Left cardiac atrium (tissue), 4 donors: ENCODE results near the gene LINC01488. TPM values are rescaled to one million over a fixed set of nuclear protein-coding genes. Genes with fewer than 3 reads are reported as not detected.
A peak's percentile ranks its signal among the peaks of the same experiment; 100 is the strongest.

Experiments used
- ATAC-seq, 2 donors: fragments of 200-7000 bp; cut with Tn5 transposase; one replicate each; pipeline ENCODE4 v1.9.1; 2020; ENCODE audit warnings: mild to moderate bottlenecking in 2 of 2, moderate library complexity in 2 of 2
- DNase-seq: peaks from one replicate; pipeline ENCODE4 v3.0.0-alpha.2; 2020
- intact Hi-C, 2 donors: fragments of 100-400 bp; cut with DNase I; formaldehyde crosslinking; loops; one replicate each; pipeline versions ENCODE4 v1.14.1 to v1.15.1; 2022 to 2023
- total RNA-seq, 2 donors: library from RNA; stranded (reverse); fragmentation: NEBNext Ultra II Directional; extraction: Animal tissue kit (Norgen Biotek cat#: 25700); gene quantifications; one replicate each; pipeline ENCODE4 v1.2.1, GENCODE V29; 2021
- donor health status: DM: no; HTN: yes; CAD: no.
- donor health status: DM: no; HTN: yes; CAD: no; lungs with severe emphysema.
- donor health status: DM: yes; HTN: yes; CAD: no.
- donor health status: Dilated cardiomyopathy.

Gene LINC01488
- total RNA-seq, 2 donors from 2014 or later = 0.06 TPM; not detected in 1

DNA sequence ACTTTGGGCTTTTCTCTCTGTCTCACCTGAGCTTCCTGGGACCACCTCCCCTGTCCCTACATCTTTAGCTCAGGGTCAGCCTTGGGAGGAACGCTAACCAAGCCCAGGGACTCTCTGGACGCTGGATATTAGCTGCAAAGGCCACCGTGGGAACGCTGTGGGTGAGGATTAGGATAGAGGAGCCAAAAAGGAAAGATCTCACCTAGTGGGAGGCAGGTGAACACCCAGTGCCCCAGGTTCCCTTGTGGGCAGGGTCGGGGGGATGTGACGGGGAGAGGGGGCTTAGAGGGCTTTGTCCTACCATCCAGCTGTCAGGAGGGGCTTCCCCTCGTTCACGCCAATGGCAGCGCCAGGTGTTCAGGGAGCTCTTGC lies 50.2 kb downstream of the LINC01488 start:
- ATAC-seq = no peak
- intact Hi-C loops = loop anchor here in 1 of 2 donors (10.0 kb wide), 1 partner anchor 227 kb away; no protein-coding TSS in a partner anchor
- DNase-seq = peak; percentile 3

DNA sequence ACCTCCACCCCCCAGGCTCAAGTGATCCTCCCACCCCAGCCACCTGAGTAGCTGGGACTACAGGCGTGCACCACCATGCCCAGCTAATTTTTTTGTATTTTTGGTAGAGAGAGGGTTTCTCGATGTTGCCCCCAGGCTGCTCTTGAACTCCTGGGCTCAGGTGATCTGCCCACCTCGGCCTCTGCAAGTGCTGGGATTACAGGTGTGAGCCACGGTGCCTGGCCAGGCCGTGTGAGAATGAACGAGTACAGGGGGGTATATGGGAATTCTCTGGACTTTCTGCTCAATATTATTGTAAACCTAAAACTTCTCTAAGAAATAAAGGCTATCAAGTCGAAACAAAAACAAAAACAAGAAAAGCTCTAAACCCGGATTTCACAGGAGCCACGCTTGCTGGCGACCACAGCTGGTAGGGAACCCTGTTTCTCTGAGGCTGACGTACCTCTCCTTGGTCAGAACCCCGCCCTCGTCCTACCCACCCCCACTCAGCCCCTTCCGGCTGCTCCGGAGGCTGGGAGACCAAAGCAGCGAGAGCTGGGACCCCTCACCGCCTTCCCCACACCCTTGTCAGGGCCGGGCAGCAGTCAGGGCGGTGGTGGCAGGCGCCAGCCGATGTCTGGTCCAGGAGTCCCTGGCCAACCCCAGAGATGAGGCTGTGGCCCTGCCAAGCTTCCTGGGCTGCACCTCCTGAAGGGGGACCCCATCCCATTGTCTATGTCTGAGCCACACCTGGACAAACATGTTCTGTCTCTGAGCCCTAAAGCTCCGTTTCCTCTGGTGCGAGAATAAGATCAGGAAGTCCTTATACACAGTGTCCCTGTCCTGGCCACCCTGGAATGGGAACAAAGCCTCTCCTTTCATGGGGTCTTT lies 52.1 kb downstream of the LINC01488 start:
- ATAC-seq (no peak), DNase-seq (no peak)
- intact Hi-C loops = loop anchor here in 1 of 2 donors (10.0 kb wide), 1 partner anchor 229 kb away; no protein-coding TSS in a partner anchor

DNA sequence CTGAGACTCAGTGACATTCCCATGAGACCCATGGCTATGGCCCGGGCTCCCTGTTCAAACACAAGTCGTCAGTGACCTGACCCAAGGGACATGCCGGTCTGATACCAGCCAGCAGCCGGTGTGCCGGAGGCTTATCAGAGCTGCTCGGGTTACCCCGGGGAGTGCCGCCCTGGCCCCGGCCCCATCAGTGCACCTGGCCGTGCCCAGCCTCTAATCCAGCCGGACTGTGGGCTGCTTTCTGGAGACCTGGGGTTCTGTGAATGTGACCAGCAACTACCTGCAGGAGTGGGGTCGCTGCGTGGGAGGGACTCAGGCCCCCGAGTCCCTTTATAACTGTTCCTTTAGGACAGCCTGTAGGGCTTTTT lies 52.7 kb downstream of the LINC01488 start:
- intact Hi-C loops = loop anchor here in 1 of 2 donors (10.0 kb wide), 1 partner anchor 229 kb away; no protein-coding TSS in a partner anchor
- ATAC-seq = no peak
- no peak for DNase-seq

DNA sequence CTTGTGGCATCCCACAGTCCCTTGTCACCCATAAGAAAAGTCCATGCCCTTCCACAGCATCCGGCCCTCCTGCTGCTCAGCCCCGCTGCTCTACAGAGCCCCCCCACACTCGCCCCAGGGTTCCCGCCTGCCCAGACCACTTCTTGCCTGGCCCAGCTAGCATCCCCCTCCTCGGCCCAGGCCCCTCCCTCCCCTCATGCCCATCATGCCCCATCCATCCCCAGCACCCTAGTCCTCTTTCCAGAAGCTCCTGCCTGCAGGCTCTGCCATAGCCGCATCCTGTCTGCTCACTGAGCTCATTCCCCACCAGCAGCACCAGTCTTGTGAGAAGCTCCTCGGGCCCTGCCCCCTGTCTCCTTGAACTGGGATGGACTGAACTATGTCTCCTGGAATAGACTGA lies 54.4 kb downstream of the LINC01488 start:
- DNase-seq = no peak
- ATAC-seq = no peak
- intact Hi-C loops = loop anchor here in 1 of 2 donors (10.0 kb wide), 1 partner anchor 231 kb away; no protein-coding TSS in a partner anchor

DNA sequence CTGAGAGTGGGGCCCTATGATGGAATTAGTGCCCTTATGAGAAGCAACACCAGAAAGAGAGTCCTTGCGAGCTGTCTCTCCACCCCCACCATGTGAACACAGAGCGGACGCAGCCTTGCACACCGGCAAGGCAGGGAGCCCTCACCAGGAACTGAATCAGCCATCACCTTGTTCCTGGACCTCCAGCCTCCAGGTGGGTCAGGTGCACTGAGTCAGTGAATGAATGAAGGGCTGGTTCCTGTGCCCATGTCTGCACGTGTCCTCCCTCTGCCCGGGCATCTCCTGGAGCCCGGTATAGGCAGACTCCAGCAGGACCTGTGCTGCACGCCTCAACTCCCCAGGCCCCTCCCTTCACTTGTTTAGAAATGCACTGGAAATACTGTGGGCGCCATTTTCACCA lies 54.9 kb downstream of the LINC01488 start:
- intact Hi-C loops = loop anchor here in 1 of 2 donors (10.0 kb wide), 1 partner anchor 232 kb away; no protein-coding TSS in a partner anchor
- no peak for ATAC-seq
- DNase-seq = no peak

DNA sequence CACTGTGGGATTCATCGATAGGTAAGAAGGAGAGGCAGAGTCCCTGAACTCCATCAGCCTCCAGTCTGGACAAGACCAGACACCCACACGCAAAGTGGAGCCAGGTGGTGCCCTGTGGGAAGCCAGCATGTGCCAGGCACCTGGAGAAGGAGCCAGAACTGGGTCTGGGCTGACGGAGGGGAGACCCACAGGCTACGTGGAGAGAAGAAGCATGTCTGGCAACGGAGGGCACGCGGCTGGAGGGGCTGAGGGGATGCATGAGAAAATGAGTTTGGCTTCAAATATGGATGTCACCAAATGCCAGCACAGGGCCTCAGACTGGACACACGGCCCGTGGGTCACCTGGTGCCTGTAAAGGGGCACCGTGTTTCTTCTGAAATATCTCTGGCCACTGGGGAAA lies 55.7 kb downstream of the LINC01488 start:
- DNase-seq (peak; percentile 4), ATAC-seq (no peak)
- intact Hi-C loops = loop anchor here in 1 of 2 donors (10.0 kb wide), 1 partner anchor 232 kb away; no protein-coding TSS in a partner anchor

DNA sequence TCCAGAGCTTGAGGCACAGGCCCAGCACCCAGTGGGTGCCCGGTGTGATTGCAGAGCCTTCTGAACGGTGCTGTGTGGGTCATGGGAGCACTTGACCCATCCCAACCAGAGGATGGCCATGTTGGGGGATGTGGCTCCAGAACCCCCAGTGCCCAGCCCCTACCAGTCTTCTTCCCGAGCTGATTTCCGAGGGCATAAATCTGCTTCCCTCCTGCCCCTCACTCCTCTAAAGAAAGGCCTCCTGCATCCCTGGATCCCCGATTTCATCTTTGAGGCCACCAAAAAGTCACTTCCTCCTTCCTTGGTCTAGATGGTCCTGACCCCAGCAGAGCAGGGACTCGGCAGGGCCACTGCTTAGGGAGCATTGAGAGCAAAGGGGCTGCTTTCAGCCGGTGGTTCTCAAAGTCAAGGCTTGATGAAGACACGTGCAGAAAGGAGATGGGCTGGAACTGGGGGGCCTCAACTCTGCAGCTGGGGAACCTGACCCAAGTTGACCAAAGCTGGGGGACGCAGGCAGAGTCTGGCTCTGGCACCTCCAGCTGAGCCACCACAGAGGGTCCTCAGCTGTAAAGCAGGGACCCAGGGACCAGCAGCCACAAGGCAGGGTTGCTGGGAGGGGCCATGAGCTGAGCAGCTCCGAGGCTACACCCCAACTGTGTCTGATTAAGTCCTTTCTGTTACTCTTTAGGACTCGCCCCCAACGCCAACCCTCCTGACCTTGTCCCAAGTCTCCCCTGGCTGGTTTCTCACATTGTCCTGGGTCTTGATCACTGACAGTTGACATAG lies 56.6 kb downstream of the LINC01488 start:
- intact Hi-C loops = loop anchor here in 1 of 2 donors (10.0 kb wide), 1 partner anchor 233 kb away; no protein-coding TSS in a partner anchor
- ATAC-seq (no peak), DNase-seq (peak; percentile 7)

DNA sequence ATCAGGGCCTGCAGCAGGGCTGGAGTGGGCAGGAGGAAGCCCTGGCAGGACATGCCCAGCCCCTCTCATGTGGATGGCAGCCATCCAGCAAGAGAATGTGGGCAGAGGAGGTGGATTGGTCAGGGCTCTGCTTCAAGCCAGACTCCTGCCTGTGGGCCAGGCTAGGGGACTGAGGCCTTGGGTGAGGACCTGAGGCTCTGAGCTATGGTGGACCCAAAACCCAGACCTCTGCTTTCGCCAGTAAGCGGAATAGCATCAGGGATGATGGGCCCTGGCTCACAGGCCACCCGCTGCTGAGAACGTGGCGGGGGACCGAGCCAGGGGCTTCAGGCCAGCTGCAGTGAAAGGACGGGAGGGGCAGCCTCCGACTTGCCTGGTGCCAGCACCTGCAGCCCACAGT lies 57.4 kb downstream of the LINC01488 start:
- ATAC-seq (peak; percentile 21 to 37), DNase-seq (peak; percentile 20)
- intact Hi-C loops = loop anchor here in 1 of 2 donors (10.0 kb wide), 1 partner anchor 234 kb away; no protein-coding TSS in a partner anchor

DNA sequence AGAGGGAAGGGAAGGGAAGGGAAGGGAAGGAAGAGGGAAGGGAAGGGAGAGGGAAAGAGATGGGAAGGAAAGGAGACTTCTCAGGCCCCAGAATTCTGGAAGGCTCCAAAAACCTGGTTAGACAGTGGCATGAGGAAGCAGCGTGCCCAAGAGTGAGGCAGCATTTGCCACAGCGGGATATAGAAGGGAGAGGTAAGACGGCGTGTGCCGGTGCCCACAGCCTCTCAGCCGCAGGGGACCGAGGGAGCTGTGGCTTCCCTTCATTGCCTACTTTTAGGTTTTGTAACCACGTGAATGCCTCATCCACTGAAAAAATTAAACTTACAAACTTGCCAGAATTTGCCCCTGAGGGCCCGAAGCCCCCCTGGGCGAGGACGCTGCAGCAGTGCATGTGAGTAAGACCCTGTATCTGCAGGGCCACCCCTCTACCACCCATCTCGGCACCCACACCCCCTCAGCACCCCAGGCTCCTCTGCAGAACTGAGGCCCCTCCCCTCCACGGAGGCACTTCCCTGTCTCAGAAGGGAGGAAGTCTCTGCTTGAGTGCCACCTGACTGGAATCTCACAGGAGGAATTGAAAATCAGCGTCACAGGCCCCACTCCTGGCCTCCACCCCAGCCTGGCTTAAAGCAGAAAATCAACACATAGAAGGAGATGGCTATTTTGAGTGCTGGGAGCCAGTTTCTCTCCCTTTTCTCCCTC lies 58.1 kb downstream of the LINC01488 start:
- intact Hi-C loops = loop anchor here in 1 of 2 donors (10.0 kb wide), 1 partner anchor 235 kb away; no protein-coding TSS in a partner anchor
- ATAC-seq (peak; percentile 57 to 64), DNase-seq (peak; percentile 33)

DNA sequence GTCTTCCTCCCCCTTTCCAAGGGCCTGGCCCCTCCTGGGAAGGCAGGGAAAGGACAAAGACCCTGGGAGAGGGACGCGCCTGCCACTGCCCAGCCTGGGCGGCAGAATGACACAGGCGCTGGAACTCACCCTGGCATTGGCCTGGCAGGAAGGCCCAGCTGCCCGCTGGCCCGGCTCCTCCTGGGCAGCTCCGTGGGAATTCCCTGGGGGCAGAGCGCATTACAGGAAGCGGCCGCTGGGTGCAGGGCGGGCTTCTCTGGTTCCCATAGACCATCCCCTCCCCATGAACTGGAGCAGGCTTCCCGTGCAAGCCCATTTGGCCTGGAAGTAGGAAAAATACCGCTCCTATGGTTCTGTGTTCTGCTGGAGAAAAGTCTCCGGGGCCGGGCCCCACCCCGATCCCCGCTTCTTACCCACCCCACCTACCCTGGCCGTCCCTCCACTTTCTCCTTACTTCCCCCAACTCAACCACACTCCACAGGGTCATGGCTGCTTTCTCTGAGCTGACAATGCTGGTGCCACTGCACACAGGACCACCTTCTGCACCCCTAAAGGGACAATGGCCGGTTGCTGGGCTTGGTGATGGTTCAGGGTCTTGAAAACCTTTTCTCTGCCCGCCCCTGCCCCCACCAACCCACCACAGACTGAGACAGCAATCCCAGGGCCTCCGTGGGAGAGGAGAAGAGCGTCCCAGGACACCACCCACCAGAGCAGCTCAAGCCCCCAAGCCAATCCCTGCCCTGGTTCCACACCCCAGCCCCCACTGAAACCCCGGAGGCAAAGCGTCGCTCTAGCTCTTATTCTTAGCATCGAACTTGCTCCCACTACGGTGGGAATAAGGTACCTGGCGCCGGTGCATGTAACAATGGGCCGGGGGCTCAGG lies 58.9 kb downstream of the LINC01488 start:
- ATAC-seq (peak; percentile 64 to 74), DNase-seq (peak; percentile 59)
- intact Hi-C loops = no loop called here

DNA sequence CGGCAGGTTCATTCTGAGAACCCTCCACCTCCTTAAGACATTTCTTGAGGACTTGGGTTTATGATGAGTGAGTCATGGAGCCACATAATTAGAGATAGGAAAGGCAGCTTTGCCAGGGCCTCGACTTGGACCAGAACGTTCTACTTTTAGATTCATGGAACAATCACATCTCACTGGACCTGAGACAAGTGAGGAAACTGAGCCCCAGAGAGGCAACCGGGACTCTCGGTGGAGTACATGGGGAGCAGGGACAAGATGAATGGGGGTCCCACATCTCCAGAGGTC lies 59.5 kb downstream of the LINC01488 start:
- ATAC-seq (no peak), DNase-seq (peak; percentile 0)
- intact Hi-C loops = no loop called here

DNA sequence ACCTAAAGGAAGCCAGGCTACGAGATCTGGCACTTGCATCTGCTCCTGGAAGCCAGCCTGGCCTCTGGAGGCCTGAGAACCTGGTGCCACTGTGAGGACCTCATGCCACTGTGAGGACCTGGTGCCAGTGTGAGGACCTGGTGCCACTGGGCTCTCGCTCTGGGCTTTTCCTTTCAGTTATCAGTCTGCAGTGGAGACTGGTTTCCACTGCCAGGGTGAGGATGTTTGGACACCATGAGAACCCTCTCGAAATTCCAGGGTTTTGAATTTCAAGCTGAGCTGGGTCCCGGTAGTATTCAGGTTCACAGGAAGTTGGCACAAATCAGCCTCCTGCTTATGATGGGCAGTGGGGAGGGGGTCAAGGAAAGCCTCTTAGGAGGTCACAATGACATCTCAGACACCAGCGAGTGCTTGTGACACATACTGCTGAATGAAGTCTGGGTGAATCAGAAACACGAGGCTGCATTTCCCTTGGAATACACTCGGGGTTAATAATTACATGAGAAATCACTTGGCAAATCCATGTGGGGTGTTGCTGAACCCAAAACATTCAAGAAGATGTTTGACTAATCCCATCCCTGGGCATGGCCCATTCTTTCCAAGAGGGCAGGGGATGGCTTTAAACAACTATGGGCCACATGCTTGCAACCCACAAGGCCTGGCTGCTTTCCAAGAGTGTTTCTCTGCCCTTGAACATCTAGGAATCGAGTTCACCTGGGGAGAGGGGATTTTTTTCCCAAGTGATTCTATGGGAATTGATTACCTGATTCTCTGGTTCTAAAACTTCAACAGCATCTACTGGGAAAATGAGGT lies 60.2 kb downstream of the LINC01488 start:
- DNase-seq (peak; percentile 12), ATAC-seq (peak; percentile 10 to 27)
- intact Hi-C loops = no loop called here

DNA sequence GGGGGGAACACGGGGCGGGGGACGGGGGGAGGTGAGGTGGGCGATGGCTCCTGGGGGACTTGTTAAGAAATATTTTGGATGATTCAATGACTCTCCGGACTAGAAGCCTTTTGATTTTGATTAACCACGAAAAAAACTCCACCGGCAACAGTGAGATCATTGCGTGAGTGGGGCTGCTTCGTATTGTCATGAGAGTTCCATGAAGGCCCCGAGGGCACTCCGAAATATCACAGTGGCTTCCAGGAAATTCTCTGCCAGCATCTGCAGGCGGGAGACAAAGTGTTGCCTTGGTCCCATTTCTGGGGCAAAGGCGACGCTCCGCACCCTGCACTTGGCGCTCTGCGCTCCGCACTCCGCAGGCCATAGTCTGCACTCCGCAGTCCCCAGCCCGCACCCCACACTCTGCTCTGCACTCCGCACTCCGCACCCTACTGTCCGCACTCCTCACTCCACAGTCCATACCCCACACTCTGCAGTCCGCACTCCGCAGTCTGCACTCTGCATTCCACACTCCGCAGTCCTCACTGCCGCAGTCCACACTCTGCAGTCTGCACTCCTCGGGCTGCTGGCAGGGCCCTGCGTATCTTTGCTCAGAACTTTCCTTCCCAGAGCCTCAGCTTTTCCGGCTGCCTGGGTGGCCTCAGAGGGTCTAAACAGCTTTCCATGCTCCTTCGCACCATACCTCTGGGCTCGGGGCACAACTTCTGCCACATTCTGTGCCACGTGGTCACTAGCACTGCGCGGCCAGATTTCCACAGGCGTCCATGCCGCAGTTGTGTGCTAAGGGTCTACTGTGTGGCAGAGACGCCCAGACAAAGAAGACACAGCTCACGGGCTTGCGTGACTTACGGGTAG lies 61.1 kb downstream of the LINC01488 start:
- intact Hi-C loops = no loop called here
- no peak for ATAC-seq
- DNase-seq = peak; percentile 18
